Measurements from ENCODE around the gene ITPRIPL1. TPM values are rescaled to one million over a fixed set of nuclear protein-coding genes. Genes with fewer than 3 reads are reported as not detected.
"Not testable (repeated sequence)": the region's sequence is repeated elsewhere in the genome, so short reads cannot be mapped to it uniquely, and the experiment has no call there.

Gene ITPRIPL1, protein sequence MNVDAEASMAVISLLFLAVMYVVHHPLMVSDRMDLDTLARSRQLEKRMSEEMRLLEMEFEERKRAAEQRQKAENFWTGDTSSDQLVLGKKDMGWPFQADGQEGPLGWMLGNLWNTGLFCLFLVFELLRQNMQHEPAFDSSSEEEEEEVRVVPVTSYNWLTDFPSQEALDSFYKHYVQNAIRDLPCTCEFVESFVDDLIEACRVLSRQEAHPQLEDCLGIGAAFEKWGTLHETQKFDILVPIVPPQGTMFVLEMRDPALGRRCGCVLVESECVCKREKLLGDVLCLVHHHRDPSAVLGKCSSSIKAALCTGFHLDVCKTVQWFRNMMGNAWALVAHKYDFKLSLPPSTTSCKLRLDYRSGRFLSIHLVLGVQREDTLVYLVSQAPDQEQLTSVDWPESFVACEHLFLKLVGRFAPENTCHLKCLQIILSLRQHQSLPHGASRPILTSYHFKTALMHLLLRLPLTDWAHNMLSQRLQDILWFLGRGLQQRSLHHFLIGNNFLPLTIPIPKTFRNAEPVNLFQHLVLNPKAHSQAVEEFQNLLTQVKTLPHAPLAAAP
- total RNA-seq (1.1 and 1.3 TPM in 2 replicates), polyA plus RNA-seq (1.3 and 1.5 TPM in 2 replicates)

DNA sequence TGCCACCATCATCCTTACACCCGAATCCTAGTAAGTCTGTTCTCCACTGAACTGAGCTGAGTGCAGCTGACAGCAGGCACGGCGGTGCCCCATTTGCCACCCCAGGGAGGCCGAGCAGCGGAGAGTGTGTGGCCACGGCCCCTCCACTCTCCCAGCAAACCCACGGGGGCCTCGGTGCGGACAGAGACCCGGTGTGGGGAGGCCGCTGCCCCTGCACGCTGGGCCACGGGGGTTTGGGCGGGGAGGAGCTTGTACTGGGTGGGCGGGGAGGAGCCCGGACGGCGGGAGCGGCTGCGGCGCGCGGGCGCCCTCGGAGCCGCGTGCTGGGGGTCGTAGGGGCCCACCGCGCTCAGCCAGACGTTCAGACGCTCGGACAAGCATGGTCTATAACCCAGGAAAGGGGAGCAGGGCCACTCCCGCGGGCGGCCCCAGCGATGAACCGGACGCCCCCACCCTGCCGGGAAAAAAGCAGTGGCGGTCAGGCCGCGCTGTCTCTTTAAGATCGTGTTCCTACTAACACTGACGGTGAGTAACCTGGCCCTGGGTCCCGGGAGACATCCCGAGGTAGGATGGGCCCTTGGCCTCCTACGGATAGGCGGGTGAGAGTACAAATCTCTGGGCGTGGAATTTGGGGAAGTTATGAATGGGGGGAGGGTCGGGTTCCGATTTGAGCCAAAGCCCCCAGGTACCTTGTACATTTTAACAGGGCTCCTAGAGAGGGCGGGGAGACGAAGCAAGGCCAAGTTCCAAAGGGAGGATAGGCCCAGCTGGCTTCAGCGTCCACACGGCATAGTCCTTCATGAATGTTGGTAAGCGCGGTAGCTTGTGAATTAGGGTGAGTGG, at the start of gene ITPRIPL1:
Gene ITPRIPL1 (plus strand): TSS at position 277 of the 843 bp plus-strand sequence. CDS start 523 bp downstream, at position 800.
- Histone ChIP-seq H3K27me3 (peaks cover 61% of the 10 kb centered on the region), H3K36me3 (no peaks in the 10 kb centered on the region), H3K4me1 (ENCODE audit: low read depth) (no peaks in the 10 kb centered on the region), H3K27ac (no peak within 1 kb of the TSS), H3K9me3 (ENCODE audit: low read depth) (no peaks in the 10 kb centered on the region), H3K4me3 (peak within 1 kb of the TSS; percentile 36)
- DNase-seq (ENCODE audit: low read depth in 1 of 2, low spot score in 1 of 2) = peak in 1 of 2 donors; percentile 35
- TF ChIP-seq, protein P1, sequence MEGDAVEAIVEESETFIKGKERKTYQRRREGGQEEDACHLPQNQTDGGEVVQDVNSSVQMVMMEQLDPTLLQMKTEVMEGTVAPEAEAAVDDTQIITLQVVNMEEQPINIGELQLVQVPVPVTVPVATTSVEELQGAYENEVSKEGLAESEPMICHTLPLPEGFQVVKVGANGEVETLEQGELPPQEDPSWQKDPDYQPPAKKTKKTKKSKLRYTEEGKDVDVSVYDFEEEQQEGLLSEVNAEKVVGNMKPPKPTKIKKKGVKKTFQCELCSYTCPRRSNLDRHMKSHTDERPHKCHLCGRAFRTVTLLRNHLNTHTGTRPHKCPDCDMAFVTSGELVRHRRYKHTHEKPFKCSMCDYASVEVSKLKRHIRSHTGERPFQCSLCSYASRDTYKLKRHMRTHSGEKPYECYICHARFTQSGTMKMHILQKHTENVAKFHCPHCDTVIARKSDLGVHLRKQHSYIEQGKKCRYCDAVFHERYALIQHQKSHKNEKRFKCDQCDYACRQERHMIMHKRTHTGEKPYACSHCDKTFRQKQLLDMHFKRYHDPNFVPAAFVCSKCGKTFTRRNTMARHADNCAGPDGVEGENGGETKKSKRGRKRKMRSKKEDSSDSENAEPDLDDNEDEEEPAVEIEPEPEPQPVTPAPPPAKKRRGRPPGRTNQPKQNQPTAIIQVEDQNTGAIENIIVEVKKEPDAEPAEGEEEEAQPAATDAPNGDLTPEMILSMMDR (IDR thresholded peaks at IDR 0.05; ENCODE audit: low read depth, low read length) = no peak

GRCh38 chr2:96276787-96277499, 48.2 kb upstream of the ITPRIPL1 start:
- no peaks in the 10 kb centered on the region for H3K27me3 ChIP-seq
- no peak overlapping the region for H3K4me3 ChIP-seq
- H3K36me3 ChIP-seq = peaks cover 71% of the 10 kb centered on the region
- no peak overlapping the region for H3K27ac ChIP-seq
- TF ChIP-seq, protein P1 (IDR thresholded peaks at IDR 0.05; ENCODE audit: low read depth, low read length) = no peak
- H3K4me1 ChIP-seq (ENCODE audit: low read depth) = no peaks in the 10 kb centered on the region
- H3K9me3 ChIP-seq (ENCODE audit: low read depth) = no peaks in the 10 kb centered on the region
- DNase-seq (ENCODE audit: low read depth in 1 of 2, low spot score in 1 of 2) = no peak

GRCh38 chr2:96287273-96287856, 37.8 kb upstream of the ITPRIPL1 start:
- no peak for DNase-seq (ENCODE audit: low read depth in 1 of 2, low spot score in 1 of 2)
- no peaks in the 10 kb centered on the region for H3K27me3 ChIP-seq
- H3K9me3 ChIP-seq (ENCODE audit: low read depth) = no peaks in the 10 kb centered on the region
- H3K27ac ChIP-seq = no peak overlapping the region
- no peaks in the 10 kb centered on the region for H3K4me1 ChIP-seq (ENCODE audit: low read depth)
- H3K4me3 ChIP-seq = no peak overlapping the region
- TF ChIP-seq, protein P1 (IDR thresholded peaks at IDR 0.05; ENCODE audit: low read depth, low read length) = no peak
- peaks cover 83% of the 10 kb centered on the region for H3K36me3 ChIP-seq

GRCh38 chr2:96291751-96292150, 33.4 kb upstream of the ITPRIPL1 start:
- TF ChIP-seq, protein P1 (IDR thresholded peaks at IDR 0.05; ENCODE audit: low read depth, low read length) = no peak
- Histone ChIP-seq H3K27me3 (no peaks in the 10 kb centered on the region), H3K9me3 (ENCODE audit: low read depth) (no peaks in the 10 kb centered on the region), H3K4me3 (no peak overlapping the region), H3K36me3 (peaks cover 86% of the 10 kb centered on the region), H3K27ac (no peak overlapping the region), H3K4me1 (ENCODE audit: low read depth) (no peaks in the 10 kb centered on the region)
- no peak for DNase-seq (ENCODE audit: low read depth in 1 of 2, low spot score in 1 of 2)

DNA sequence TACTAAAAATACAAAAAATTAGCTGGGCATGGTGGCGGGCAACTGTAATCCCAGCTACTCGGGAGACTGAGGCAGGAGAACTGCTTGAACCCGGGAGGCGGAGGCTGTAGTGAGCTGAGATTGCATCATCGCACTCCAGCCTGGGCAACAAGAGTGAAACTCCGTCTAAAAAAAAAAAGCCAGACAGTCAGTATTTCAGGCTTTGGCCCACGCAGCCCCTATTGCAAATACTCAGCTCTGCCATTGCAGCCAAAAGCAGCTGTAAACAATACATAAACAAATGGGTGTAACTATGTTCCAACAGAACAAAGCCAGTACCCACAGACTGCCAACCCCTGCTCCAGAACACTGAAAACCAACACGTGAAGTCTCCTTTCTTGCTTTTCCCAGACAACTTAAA, 30.8 kb upstream of the ITPRIPL1 start:
- not testable (repeated sequence) for H3K9me3 ChIP-seq (ENCODE audit: low read depth); H3K4me1 ChIP-seq (ENCODE audit: low read depth); H3K27ac ChIP-seq; H3K27me3 ChIP-seq; DNase-seq (ENCODE audit: low read depth in 1 of 2, low spot score in 1 of 2); H3K4me3 ChIP-seq
- peaks cover 95% of the 10 kb centered on the region for H3K36me3 ChIP-seq
